COR-L47 (cell line): ENCODE measurements around the gene C2orf68.
"Not testable (repeated sequence)": the region's sequence is repeated elsewhere in the genome, so short reads cannot be mapped to it uniquely, and the experiment has no call there.

Experiments used
- DNase-seq: peaks from one replicate; lab custom pipeline; 2025; lab: John Stamatoyannopoulos, UW

The C2orf68 gene

GRCh38 chr2:85599468-85600234 lies 12.2 kb downstream of the C2orf68 start:
- DNase-seq = no peak

- DNase-seq = no peak
Measured at GRCh38 chr2:85598594-85599340, 13.1 kb downstream of the C2orf68 start.

- no peak for DNase-seq
Measured at GRCh38 chr2:85597241-85597640, 14.6 kb downstream of the C2orf68 start.

GRCh38 chr2:85596486-85597143 lies 15.3 kb downstream of the C2orf68 start:
- no peak for DNase-seq

GRCh38 chr2:85596026-85596333 lies 15.9 kb downstream of the C2orf68 start:
- no peak for DNase-seq

GRCh38 chr2:85595301-85596025 lies 16.4 kb downstream of the C2orf68 start, which contains the start of gene RNF181:
TSS of gene RNF181 (plus strand) at chr2:85595745. CDS start at chr2:85595764, 19 bp downstream.
- DNase-seq = peak; percentile 93

GRCh38 chr2:85594715-85595300 lies 17.1 kb downstream of the C2orf68 start:
- no peak for DNase-seq

GRCh38 chr2:85593023-85593422 lies 18.8 kb downstream of the C2orf68 start:
- DNase-seq = no peak

GRCh38 chr2:85592299-85592698 lies 19.6 kb downstream of the C2orf68 start:
- not testable (repeated sequence) for DNase-seq

- DNase-seq = no peak
Measured at GRCh38 chr2:85591563-85591962, 20.3 kb downstream of the C2orf68 start.

GRCh38 chr2:85590950-85591349 lies 20.9 kb downstream of the C2orf68 start:
- no peak for DNase-seq

GRCh38 chr2:85589982-85590791 lies 21.7 kb downstream of the C2orf68 start:
- DNase-seq = no peak

- no peak for DNase-seq
Measured at GRCh38 chr2:85589181-85589580, 22.7 kb downstream of the C2orf68 start.

GRCh38 chr2:85588645-85589044 lies 23.2 kb downstream of the C2orf68 start:
- DNase-seq = no peak

GRCh38 chr2:85588236-85588635 lies 23.6 kb downstream of the C2orf68 start:
- DNase-seq = no peak

- DNase-seq = no peak
Measured at GRCh38 chr2:85585781-85586105, 26.1 kb downstream of the C2orf68 start.

GRCh38 chr2:85584857-85585780 lies 26.7 kb downstream of the C2orf68 start:
- no peak for DNase-seq

- DNase-seq = no peak
Measured at GRCh38 chr2:85584354-85584856, 27.5 kb downstream of the C2orf68 start, which contains the start of gene VAMP5. TSS of gene VAMP5 (plus strand) at chr2:85584431. CDS start at chr2:85584491, 60 bp downstream.

- no peak for DNase-seq
Measured at GRCh38 chr2:85583667-85584353, 28.1 kb downstream of the C2orf68 start.
